ENCODE measurements around the gene GLIS2. TPM values are rescaled to one million over a fixed set of nuclear protein-coding genes. Genes with fewer than 3 reads are reported as not detected.

Gene GLIS2
- total and polyA plus RNA-seq, 10 donors: 0.89 to 8.4 (median 3.3) TPM

DNA sequence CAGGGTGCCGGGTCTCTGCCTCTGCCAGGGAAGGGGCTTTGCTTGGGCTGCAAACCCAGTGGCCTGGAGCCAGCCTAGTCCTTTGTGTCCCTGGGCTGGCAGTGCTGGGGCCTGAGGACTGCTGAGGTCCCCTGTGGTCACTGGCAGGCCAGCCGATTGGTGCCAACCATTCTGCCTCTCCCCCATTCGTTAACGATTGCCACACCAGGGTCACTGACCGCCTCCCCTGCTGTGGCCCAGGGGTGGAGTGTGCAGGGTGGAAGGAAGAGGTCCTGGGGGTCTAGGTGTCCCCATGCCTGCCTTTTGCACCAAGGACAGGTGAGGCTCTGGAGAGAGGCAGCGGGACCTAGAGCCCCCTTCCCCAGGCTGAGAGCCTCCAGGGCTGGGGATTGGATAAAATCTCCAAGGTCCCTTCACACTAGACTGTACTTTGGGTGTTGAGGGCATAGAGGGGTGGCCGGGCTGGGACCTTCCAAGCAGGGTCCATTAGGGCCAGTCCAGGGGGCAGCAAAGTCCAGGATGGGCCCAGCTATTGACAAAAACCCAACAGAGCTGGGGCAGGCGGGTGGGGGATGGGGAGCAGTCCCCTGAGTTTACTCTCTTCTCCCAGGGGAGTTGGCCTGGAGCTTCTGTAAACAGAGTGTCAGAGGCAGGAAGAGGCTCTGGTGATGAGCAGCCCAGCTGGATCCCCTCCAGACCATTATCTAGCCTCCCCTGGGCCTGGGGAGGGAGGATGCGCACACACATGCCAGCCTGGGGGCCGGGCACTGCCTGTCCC lies 56.9 kb downstream of the GLIS2 start:
- Histone ChIP-seq H3K36me3 (peaks cover 0 to 62% (median 0%) of the 10 kb centered on the region in 6 donors), H3K4me1 (peaks cover 26 to 99% (median 64%) of the 10 kb centered on the region in 6 donors), H3K27me3 (replicated peaks in 1 of 7) (no peaks in the 10 kb centered on the region), H3K27ac (peak overlapping the region; percentile 27 to 86 (median 82)), H3K4me3 (peak overlapping the region; percentile 40 to 77 (median 52)), H3K9me3 (no peaks in the 10 kb centered on the region)
- WGBS, 5 donors: 60 to 71% (median 68%) methylated on average over 6 to 10 of the region's 10 CpGs
- no peak for TF ChIP-seq POLR2A (IDR thresholded peaks at IDR 0.05)
- TF ChIP-seq POLR2AphosphoS5 (IDR thresholded peaks at IDR 0.05): peak; percentile 20 to 58 (median 30)
- DNase-seq: peak; percentile 71
- intact Hi-C loops (cut with DNase I; ENCODE audit: low total_unique reads): no loop called here

DNA sequence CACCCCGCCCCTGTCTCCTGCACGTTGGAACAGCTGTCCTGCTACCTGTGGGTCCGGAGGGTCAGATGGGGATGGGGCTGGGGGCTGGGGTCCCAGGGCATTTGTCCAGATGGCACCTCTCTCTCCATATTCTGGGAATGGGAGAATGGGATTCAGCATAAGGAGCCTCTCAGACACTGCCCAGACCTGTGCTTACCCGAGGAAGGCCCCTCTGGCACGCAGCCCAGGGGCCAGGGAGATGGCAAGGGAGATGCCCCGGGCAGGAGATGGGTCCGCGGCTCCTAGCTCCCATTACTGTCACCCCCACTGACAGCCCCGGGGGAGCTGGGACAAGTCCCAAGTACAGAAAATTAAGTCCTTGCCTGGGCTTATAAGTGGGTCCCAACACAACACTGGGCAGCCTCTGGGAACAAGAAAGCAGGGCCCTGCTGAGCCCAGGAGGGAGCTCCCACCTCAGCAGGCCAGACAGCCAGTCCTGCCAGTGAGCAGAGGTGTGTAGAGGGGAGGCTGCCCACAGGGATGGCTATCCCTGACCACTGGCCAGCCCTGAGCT lies 57.6 kb downstream of the GLIS2 start:
- peak overlapping the region; percentile 27 to 86 (median 82) for H3K27ac ChIP-seq
- H3K27me3 ChIP-seq (replicated peaks in 1 of 7): no peaks in the 10 kb centered on the region
- peaks cover 0 to 62% (median under 1%) of the 10 kb centered on the region in 6 donors for H3K36me3 ChIP-seq
- intact Hi-C loops (cut with DNase I; ENCODE audit: low total_unique reads): no loop called here
- WGBS, 5 donors: 61 to 89% (median 76%) methylated on average over 4 to 9 of the region's 9 CpGs
- H3K4me3 ChIP-seq: peak overlapping the region; percentile 40 to 77 (median 52)
- peaks cover 28 to 100% (median 66%) of the 10 kb centered on the region in 6 donors for H3K4me1 ChIP-seq
- TF ChIP-seq, protein P1, sequence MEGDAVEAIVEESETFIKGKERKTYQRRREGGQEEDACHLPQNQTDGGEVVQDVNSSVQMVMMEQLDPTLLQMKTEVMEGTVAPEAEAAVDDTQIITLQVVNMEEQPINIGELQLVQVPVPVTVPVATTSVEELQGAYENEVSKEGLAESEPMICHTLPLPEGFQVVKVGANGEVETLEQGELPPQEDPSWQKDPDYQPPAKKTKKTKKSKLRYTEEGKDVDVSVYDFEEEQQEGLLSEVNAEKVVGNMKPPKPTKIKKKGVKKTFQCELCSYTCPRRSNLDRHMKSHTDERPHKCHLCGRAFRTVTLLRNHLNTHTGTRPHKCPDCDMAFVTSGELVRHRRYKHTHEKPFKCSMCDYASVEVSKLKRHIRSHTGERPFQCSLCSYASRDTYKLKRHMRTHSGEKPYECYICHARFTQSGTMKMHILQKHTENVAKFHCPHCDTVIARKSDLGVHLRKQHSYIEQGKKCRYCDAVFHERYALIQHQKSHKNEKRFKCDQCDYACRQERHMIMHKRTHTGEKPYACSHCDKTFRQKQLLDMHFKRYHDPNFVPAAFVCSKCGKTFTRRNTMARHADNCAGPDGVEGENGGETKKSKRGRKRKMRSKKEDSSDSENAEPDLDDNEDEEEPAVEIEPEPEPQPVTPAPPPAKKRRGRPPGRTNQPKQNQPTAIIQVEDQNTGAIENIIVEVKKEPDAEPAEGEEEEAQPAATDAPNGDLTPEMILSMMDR (IDR thresholded peaks at IDR 0.05 in 8 of 11, conservative IDR thresholded peaks at IDR 0.05 in 3 of 11): no peak
- TF ChIP-seq POLR2A (IDR thresholded peaks at IDR 0.05) (no peak), POLR2AphosphoS5 (IDR thresholded peaks at IDR 0.05) (no peak)
- no peaks in the 10 kb centered on the region for H3K9me3 ChIP-seq
- peak; percentile 70 for DNase-seq

DNA sequence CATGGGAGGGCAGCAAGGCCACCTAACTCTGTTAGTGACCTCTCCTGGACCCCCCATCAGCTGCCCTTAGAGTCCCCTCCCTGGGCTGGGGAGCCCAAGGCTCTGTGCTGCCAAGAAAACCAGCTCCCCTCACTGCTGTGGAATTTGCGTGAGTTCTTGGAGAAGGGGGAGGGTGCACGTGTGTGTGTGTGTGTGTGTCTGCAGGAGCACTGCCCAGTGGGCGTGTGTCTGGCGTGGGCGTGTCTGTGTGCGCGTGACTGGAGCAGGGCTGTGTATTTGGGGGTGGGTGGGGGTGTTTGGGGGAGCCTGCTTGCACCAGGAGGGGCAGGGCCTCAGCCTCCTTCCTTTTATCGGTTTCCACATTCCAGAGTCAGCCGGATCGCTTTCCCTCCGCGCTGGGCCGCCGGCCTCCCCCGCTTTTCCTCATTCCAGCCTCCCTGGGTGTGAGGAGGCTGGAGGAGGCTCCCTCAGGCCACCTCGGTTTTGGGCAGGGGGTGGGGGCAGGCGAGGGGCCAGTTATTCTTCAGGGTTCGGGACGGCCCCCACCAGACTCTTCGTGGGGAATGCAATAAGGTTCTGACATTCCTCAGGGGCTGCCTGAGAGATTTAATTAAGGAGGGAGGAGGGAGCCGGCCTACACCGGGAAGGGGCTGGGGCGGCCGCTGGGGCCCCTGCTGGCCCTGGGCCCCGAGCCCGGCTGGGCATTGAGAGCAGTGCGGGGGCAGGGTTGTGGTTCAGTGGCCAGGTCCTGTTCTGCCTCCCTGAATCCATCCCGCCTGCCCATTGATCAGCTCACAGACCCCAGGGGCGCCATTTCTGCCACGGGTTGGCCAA lies 58.3 kb downstream of the GLIS2 start:
- H3K4me1 ChIP-seq: peaks cover 28 to 100% (median 65%) of the 10 kb centered on the region in 6 donors
- peak; percentile 72 for DNase-seq
- peak overlapping the region in 7 of 8 donors; percentile 78 to 86 (median 83) for H3K27ac ChIP-seq
- intact Hi-C loops (cut with DNase I; ENCODE audit: low total_unique reads): no loop called here
- TF ChIP-seq POLR2AphosphoS5 (IDR thresholded peaks at IDR 0.05): peak; percentile 32 to 62 (median 44)
- TF ChIP-seq, protein P1 (IDR thresholded peaks at IDR 0.05 in 8 of 11, conservative IDR thresholded peaks at IDR 0.05 in 3 of 11): no peak
- H3K9me3 ChIP-seq: no peaks in the 10 kb centered on the region
- H3K36me3 ChIP-seq: peaks cover 0 to 62% (median 6%) of the 10 kb centered on the region in 6 donors
- 74 to 85% (median 78%) methylated on average over 24 to 30 of the region's 30 CpGs for WGBS, 5 donors
- H3K27me3 ChIP-seq (replicated peaks in 1 of 7): no peaks in the 10 kb centered on the region
- peak overlapping the region in 7 of 8 donors; percentile 40 to 77 (median 52) for H3K4me3 ChIP-seq

DNA sequence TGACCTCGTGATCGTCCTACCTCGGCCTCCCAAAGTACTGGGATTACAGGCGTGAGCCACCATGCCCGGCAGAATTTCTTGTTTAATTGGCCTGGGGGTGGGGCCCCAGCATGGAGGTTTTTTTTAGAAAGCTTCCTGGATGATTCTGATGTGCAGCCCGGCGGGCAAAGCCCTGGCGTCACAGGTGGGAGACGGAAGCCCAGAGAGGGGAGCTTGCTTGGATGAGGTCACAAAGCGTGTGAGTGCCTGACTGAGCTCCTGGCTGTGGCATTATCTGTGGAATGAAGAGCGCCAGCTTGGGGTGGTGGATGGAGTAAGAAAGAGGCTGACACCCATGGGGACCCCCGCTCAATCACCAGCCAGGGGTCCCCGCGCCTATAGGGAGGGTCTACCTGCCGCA lies 59.9 kb downstream of the GLIS2 start:
- Histone ChIP-seq H3K27ac (peak overlapping the region in 7 of 8 donors; percentile 29 to 86 (median 82)), H3K36me3 (peaks cover 0 to 71% (median 14%) of the 10 kb centered on the region in 6 donors), H3K9me3 (no peaks in the 10 kb centered on the region), H3K27me3 (replicated peaks in 1 of 7) (no peaks in the 10 kb centered on the region), H3K4me3 (no peak overlapping the region), H3K4me1 (peaks cover 18 to 97% (median 59%) of the 10 kb centered on the region in 6 donors)
- WGBS, 5 donors: 86 to 91% (median 89%) methylated on average over 15 of the region's 15 CpGs
- intact Hi-C loops (cut with DNase I; ENCODE audit: low total_unique reads): no loop called here
- DNase-seq: no peak
- no peak for TF ChIP-seq POLR2A (IDR thresholded peaks at IDR 0.05)
- TF ChIP-seq, protein P1 (IDR thresholded peaks at IDR 0.05 in 8 of 11, conservative IDR thresholded peaks at IDR 0.05 in 3 of 11): no peak
- TF ChIP-seq POLR2AphosphoS5 (IDR thresholded peaks at IDR 0.05): no peak
